ENCODE results near the gene NAA50. TPM values are rescaled to one million over a fixed set of nuclear protein-coding genes. Genes with fewer than 3 reads are reported as not detected.

NAA50 gene
- polyA plus RNA-seq, 3 donors, result 32.2 to 105 (median 80.0) TPM

DNA sequence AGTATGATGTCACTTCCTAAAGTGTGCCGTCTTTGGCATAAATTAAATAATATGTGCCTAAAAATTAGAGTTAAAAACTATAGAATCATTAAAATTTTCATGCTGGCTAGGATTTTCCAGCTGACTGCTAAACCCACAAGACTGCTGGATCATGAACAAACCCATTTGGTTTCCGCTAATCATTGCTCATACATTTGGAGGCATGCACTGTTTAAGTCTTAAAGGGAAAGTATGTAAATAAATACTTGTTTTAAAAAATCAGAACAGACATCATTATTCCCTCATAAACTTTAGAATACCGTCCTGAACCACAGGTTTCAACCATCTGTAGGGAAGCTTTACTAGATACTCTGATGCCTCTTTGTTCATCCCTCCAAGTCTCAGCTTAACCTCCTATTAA lies 27.3 kb upstream of the NAA50 start:
- TF ChIP-seq, protein P1, sequence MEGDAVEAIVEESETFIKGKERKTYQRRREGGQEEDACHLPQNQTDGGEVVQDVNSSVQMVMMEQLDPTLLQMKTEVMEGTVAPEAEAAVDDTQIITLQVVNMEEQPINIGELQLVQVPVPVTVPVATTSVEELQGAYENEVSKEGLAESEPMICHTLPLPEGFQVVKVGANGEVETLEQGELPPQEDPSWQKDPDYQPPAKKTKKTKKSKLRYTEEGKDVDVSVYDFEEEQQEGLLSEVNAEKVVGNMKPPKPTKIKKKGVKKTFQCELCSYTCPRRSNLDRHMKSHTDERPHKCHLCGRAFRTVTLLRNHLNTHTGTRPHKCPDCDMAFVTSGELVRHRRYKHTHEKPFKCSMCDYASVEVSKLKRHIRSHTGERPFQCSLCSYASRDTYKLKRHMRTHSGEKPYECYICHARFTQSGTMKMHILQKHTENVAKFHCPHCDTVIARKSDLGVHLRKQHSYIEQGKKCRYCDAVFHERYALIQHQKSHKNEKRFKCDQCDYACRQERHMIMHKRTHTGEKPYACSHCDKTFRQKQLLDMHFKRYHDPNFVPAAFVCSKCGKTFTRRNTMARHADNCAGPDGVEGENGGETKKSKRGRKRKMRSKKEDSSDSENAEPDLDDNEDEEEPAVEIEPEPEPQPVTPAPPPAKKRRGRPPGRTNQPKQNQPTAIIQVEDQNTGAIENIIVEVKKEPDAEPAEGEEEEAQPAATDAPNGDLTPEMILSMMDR (IDR thresholded peaks at IDR 0.05), result no peak
- H3K4me1 ChIP-seq (ENCODE audit: control insufficient read depth in 1 of 2, insufficient read depth in 2 of 2, low read length in 2 of 2), result no peaks in the 10 kb centered on the region
- peak overlapping the region in 2 of 7 donors; percentile 61 to 65 for H3K27ac Mint-ChIP-seq
- H3K4me3 Mint-ChIP-seq, result no peak overlapping the region
- intact Hi-C loops (cut with micrococcal nuclease), result no loop called here
- H3K9me3 Mint-ChIP-seq, result no peaks in the 10 kb centered on the region
- H3K79me2 ChIP-seq (ENCODE audit: insufficient read depth, low read length), result peaks cover 100% of the 10 kb centered on the region
- peaks cover 4 to 10% of the 10 kb centered on the region in 2 donors for H3K36me3 ChIP-seq (replicated peaks in 1 of 2; ENCODE audit: control insufficient read depth in 1 of 2, insufficient read depth in 2 of 2, low read length in 2 of 2)
- H3K4me3 ChIP-seq (replicated peaks in 1 of 3; ENCODE audit: low read depth in 2 of 3, low read length in 3 of 3), result no peak overlapping the region
- no peaks in the 10 kb centered on the region for H3K9me3 ChIP-seq (replicated peaks in 1 of 2; ENCODE audit: control insufficient read depth in 1 of 2, insufficient read depth in 1 of 2, low read length in 2 of 2)
- peaks cover 19 to 31% of the 10 kb centered on the region in 2 donors for H3K36me3 Mint-ChIP-seq
- H3K4me2 ChIP-seq (replicated peaks; ENCODE audit: extremely low read depth, low read length, poor library complexity, severe bottlenecking), result no peak overlapping the region
- no peaks in the 10 kb centered on the region for H3K27me3 ChIP-seq (ENCODE audit: control insufficient read depth in 2 of 2, insufficient read depth in 2 of 2, low read length in 2 of 2)
- H4K20me1 ChIP-seq (ENCODE audit: insufficient read depth, low read length), result peaks cover 97% of the 10 kb centered on the region
- no peak overlapping the region for H2AFZ ChIP-seq (ENCODE audit: insufficient read depth, low read depth, low read length, poor library complexity, severe bottlenecking)
- H3K9ac ChIP-seq (ENCODE audit: insufficient read depth, low read length, poor library complexity, severe bottlenecking), result no peak overlapping the region
- H3K27ac ChIP-seq (ENCODE audit: low read depth in 1 of 2, low read length in 2 of 2), result no peak overlapping the region
- WGBS (ENCODE audit: insufficient coverage), result no CpG with 5 or more reads among the region's 3 CpGs
- H3K27me3 Mint-ChIP-seq (ENCODE audit: low read depth in 3 of 3), result no peaks in the 10 kb centered on the region
- no peak for DNase-seq
- peaks cover 12% of the 10 kb centered on the region for H3K4me1 Mint-ChIP-seq

DNA sequence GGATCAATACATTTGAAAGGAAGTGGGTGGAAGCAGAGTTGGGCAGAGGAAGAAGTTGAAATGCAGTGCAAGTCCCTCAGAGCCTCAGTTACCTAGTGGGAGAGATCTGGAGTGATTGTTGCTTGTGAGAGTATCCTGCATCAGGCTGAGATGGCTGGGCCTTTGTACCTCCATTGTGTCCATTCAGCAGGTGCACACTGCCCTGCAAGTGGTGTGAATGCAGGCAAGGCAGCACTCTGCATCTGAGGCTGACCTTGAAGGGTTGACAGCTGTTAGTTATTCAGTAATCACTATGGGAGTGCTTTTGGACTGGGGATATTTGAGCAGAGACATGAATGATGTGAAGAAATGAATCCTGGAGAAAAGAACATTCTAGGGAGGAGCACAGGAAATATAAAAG lies 25.9 kb upstream of the NAA50 start:
- Histone ChIP-seq H3K27me3 (ENCODE audit: control insufficient read depth in 2 of 2, insufficient read depth in 2 of 2, low read length in 2 of 2) (no peaks in the 10 kb centered on the region), H4K20me1 (ENCODE audit: insufficient read depth, low read length) (peaks cover 97% of the 10 kb centered on the region), H3K4me2 (replicated peaks; ENCODE audit: extremely low read depth, low read length, poor library complexity, severe bottlenecking) (no peak overlapping the region), H3K9me3 (replicated peaks in 1 of 2; ENCODE audit: control insufficient read depth in 1 of 2, insufficient read depth in 1 of 2, low read length in 2 of 2) (no peaks in the 10 kb centered on the region), H3K4me3 (replicated peaks in 1 of 3; ENCODE audit: low read depth in 2 of 3, low read length in 3 of 3) (no peak overlapping the region), H3K9ac (ENCODE audit: insufficient read depth, low read length, poor library complexity, severe bottlenecking) (no peak overlapping the region), H3K4me1 (ENCODE audit: control insufficient read depth in 1 of 2, insufficient read depth in 2 of 2, low read length in 2 of 2) (no peaks in the 10 kb centered on the region), H2AFZ (ENCODE audit: insufficient read depth, low read depth, low read length, poor library complexity, severe bottlenecking) (no peak overlapping the region), H3K79me2 (ENCODE audit: insufficient read depth, low read length) (peaks cover 100% of the 10 kb centered on the region), H3K27ac (ENCODE audit: low read depth in 1 of 2, low read length in 2 of 2) (peak overlapping the region in 1 of 2 donors; percentile 33), H3K36me3 (replicated peaks in 1 of 2; ENCODE audit: control insufficient read depth in 1 of 2, insufficient read depth in 2 of 2, low read length in 2 of 2) (peaks cover 8 to 12% of the 10 kb centered on the region in 2 donors)
- H3K27ac Mint-ChIP-seq, result peak overlapping the region in 5 of 7 donors; percentile 2 to 81 (median 24)
- H3K36me3 Mint-ChIP-seq, result peaks cover 17 to 30% of the 10 kb centered on the region in 2 donors
- intact Hi-C loops (cut with micrococcal nuclease), result no loop called here
- no peak for DNase-seq
- peaks cover 10% of the 10 kb centered on the region for H3K4me1 Mint-ChIP-seq
- TF ChIP-seq, protein P1 (IDR thresholded peaks at IDR 0.05), result no peak
- no peak overlapping the region for H3K4me3 Mint-ChIP-seq
- no peaks in the 10 kb centered on the region for H3K9me3 Mint-ChIP-seq
- no peaks in the 10 kb centered on the region for H3K27me3 Mint-ChIP-seq (ENCODE audit: low read depth in 3 of 3)

All from CD14-positive monocyte (primary cell).